IMR-90 (cell line): ENCODE results near the gene HSPG2.

Experiments used
- CEBPB ChIP-seq: IDR thresholded peaks from 2 replicates; pipeline ENCODE4 v1.6.1; 2012; ENCODE audit warnings: low read depth, low read length, improper control_type of control experiment
- MXI1 ChIP-seq: IDR thresholded peaks from 2 replicates; pipeline ENCODE4 v1.6.1; 2012; ENCODE audit warnings: low read depth, mild to moderate bottlenecking, low read length, moderate library complexity, borderline replicate concordance
- RAD21 ChIP-seq: IDR thresholded peaks from 2 replicates; pipeline ENCODE4 v1.6.1; 2012; ENCODE audit warnings: low read length, improper control_type of control experiment
- TF ChIP-seq, protein P1 (sequence below): conservative IDR thresholded peaks from 2 replicates; pipeline ENCODE4 v1.5.1; 2012; ENCODE audit warnings: mild to moderate bottlenecking, low read depth, low read length, improper control_type of control experiment
- TF ChIP-seq, protein P2 (sequence below): fragments of 150-350 bp; IDR thresholded peaks from 2 replicates; pipeline ENCODE4 v1.6.1; 2016; ENCODE audit warnings: low read depth, mild to moderate bottlenecking, low read length, moderate library complexity, borderline replicate concordance

DNA sequence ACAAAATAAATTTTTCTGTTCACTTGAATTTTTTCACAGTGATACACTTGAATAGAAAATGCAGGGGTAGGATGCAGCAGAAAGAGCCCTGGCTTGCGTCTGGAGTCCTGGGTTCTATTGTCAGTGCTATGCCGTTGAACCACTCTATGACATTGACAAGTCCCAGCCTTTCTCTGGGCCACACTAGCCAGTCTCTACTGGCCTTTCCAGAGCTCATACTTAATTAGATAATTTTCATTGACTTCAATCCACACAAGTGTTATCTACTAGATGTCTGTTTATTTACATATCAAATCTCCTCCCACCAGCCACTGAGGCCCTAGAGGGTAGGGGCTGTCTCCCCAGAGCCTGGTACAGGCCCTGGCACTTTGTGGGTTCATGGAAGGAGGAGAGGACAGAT lies 24.2 kb upstream of the HSPG2 start:
- TF ChIP-seq, protein P1, sequence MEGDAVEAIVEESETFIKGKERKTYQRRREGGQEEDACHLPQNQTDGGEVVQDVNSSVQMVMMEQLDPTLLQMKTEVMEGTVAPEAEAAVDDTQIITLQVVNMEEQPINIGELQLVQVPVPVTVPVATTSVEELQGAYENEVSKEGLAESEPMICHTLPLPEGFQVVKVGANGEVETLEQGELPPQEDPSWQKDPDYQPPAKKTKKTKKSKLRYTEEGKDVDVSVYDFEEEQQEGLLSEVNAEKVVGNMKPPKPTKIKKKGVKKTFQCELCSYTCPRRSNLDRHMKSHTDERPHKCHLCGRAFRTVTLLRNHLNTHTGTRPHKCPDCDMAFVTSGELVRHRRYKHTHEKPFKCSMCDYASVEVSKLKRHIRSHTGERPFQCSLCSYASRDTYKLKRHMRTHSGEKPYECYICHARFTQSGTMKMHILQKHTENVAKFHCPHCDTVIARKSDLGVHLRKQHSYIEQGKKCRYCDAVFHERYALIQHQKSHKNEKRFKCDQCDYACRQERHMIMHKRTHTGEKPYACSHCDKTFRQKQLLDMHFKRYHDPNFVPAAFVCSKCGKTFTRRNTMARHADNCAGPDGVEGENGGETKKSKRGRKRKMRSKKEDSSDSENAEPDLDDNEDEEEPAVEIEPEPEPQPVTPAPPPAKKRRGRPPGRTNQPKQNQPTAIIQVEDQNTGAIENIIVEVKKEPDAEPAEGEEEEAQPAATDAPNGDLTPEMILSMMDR, result no peak
- TF ChIP-seq CEBPB, result no peak
- TF ChIP-seq, protein P2, sequence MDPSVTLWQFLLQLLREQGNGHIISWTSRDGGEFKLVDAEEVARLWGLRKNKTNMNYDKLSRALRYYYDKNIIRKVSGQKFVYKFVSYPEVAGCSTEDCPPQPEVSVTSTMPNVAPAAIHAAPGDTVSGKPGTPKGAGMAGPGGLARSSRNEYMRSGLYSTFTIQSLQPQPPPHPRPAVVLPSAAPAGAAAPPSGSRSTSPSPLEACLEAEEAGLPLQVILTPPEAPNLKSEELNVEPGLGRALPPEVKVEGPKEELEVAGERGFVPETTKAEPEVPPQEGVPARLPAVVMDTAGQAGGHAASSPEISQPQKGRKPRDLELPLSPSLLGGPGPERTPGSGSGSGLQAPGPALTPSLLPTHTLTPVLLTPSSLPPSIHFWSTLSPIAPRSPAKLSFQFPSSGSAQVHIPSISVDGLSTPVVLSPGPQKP, result no peak
- TF ChIP-seq MXI1, result no peak
- TF ChIP-seq RAD21, result no peak
